Trophoblast cell (in vitro differentiated cells and primary cell): Measurements from ENCODE around the gene STK17B.

ENCODE experiments used
- DNase-seq, 2 donors: peaks; one replicate each; pipeline ENCODE4 v3.0.0-alpha.2; 2016
- H2AFZ ChIP-seq: 2 replicates; pipeline ENCODE4 v1.6.1; 2013; ENCODE audit warnings: low read length, moderate library complexity, mild to moderate bottlenecking; ENCODE audit not compliant: insufficient read depth, poor library complexity
- H2AK5ac ChIP-seq: 2 replicates; pipeline ENCODE4 v1.6.1; 2013; ENCODE audit warnings: mild to moderate bottlenecking, low read length
- H2BK120ac ChIP-seq: 2 replicates; pipeline ENCODE4 v1.6.1; 2013; ENCODE audit warnings: low read length, mild to moderate bottlenecking, moderate library complexity; ENCODE audit not compliant: insufficient read depth, poor library complexity
- H2BK12ac ChIP-seq: 2 replicates; pipeline ENCODE4 v1.6.1; 2013; ENCODE audit warnings: mild to moderate bottlenecking, low read length, moderate library complexity
- H2BK5ac ChIP-seq: 2 replicates; pipeline ENCODE4 v1.6.1; 2013; ENCODE audit warnings: low read length, low read depth, moderate library complexity, mild to moderate bottlenecking; ENCODE audit not compliant: poor library complexity
- H3K14ac ChIP-seq: 2 replicates; pipeline ENCODE4 v1.6.1; 2013; ENCODE audit warnings: mild to moderate bottlenecking, low read length
- H3K18ac ChIP-seq: 2 replicates; pipeline ENCODE4 v1.6.1; 2013; ENCODE audit warnings: mild to moderate bottlenecking, low read length
- H3K23ac ChIP-seq: 2 replicates; pipeline ENCODE4 v1.6.1; 2013; ENCODE audit warnings: low read length
- H3K27ac ChIP-seq: 2 replicates; pipeline ENCODE4 v1.5.1; 2013; ENCODE audit warnings: low read depth, mild to moderate bottlenecking, inconsistent platforms, low read length, moderate library complexity
- H3K27me3 ChIP-seq: 2 replicates; pipeline ENCODE4 v1.6.1; 2013; ENCODE audit warnings: inconsistent platforms, mild to moderate bottlenecking, low read length, moderate library complexity; ENCODE audit not compliant: insufficient read depth
- H3K36me3 ChIP-seq, 2 experiments: 1 replicate in 1 of 2; 2 replicates in 1 of 2; pipeline ENCODE4 v1.6.1; 2013; ENCODE audit warnings: low read length in 2 of 2, mild to moderate bottlenecking in 2 of 2, moderate library complexity in 1 of 2; ENCODE audit not compliant: insufficient read depth in 2 of 2, control insufficient read depth in 1 of 2
- H3K4ac ChIP-seq: 2 replicates; pipeline ENCODE4 v1.6.1; 2013; ENCODE audit warnings: low read depth, mild to moderate bottlenecking, low read length, moderate library complexity
- H3K4me1 ChIP-seq, 2 experiments: 1 replicate in 1 of 2; 2 replicates in 1 of 2; pipeline ENCODE4 v1.6.1; 2013; ENCODE audit warnings: low read length in 2 of 2, mild to moderate bottlenecking in 2 of 2, moderate library complexity in 1 of 2; ENCODE audit not compliant: insufficient read depth in 2 of 2, control insufficient read depth in 1 of 2
- H3K4me2 ChIP-seq: 2 replicates; pipeline ENCODE4 v1.6.1; 2013; ENCODE audit warnings: inconsistent platforms, mild to moderate bottlenecking, low read length, moderate library complexity
- H3K4me3 ChIP-seq: 2 replicates; pipeline ENCODE4 v1.5.1; 2013; ENCODE audit warnings: mild to moderate bottlenecking, low read depth, low read length, inconsistent platforms
- H3K79me1 ChIP-seq: one replicate; pipeline ENCODE4 v1.6.1; 2013; ENCODE audit warnings: low read length
- H3K79me2 ChIP-seq: 2 replicates; pipeline ENCODE4 v1.6.1; 2013; ENCODE audit warnings: low read length, mild to moderate bottlenecking; ENCODE audit not compliant: control insufficient read depth, insufficient read depth, poor library complexity
- H3K9ac ChIP-seq: 2 replicates; pipeline ENCODE4 v1.6.1; 2013; ENCODE audit warnings: mild to moderate bottlenecking, low read length
- H3K9me3 ChIP-seq: 2 replicates; pipeline ENCODE4 v1.6.1; 2013; ENCODE audit warnings: low read depth, mild to moderate bottlenecking, control low read depth, inconsistent platforms, low read length; ENCODE audit not compliant: insufficient read depth
- H4K12ac ChIP-seq: 2 replicates; pipeline ENCODE4 v1.6.1; 2013; ENCODE audit warnings: low read depth, mild to moderate bottlenecking, low read length, moderate library complexity
- H4K8ac ChIP-seq: 2 replicates; pipeline ENCODE4 v1.6.1; 2013; ENCODE audit warnings: low read depth, mild to moderate bottlenecking, low read length, moderate library complexity
- H4K91ac ChIP-seq: one replicate; pipeline ENCODE4 v1.6.1; 2013; ENCODE audit warnings: low read depth, mild to moderate bottlenecking, low read length, moderate library complexity
- WGBS: extraction: QIAGEN DNeasy Blood & Tissue Kit; methylation state at CpG from one replicate; pipeline ENCODE4 v1.1.7; 2013; ENCODE audit warnings: missing lambda C conversion rate; ENCODE audit not compliant: insufficient read length, insufficient coverage; ENCODE audit errors: extremely low coverage; 5-methylcytosine and 5-hydroxymethylcytosine counted together

The STK17B gene

DNA sequence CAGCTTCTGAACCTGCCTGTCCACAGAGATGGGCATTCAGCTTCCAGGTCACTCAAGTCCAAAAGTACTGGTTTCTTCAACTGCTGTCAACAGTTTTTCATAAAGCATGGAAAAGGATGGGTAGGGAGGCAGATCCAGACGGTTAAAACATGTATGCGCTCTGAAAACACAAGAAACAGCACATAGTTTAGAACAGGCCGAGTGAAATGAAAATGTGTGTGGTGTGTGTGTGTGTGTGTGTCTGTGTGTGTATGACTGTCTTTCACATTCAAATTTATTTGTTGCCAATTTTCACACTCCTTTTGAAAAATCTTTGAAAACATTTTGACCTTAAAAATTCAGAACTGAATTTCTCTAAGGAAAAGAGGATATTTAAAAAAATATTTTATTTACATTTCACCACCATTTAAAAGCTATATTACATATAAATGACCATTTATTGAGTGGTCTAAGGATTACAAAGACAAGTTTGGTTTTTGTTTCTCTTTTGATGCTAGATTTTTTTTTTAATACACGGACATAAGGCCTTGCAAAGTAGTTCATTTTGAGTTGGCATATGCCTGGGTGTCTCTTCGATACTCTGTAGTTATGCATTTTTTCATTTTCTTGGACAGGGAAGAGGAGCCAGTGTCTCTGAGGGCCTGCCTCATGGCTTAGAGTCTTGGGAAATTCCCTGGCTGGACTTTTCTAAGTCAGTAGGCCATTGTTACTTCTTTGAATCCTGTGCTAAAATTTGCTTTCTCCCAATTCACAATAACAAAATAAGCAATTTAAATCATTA, 30.0 kb upstream of the STK17B start:
- Histone ChIP-seq H3K4me1 (no peaks in the 10 kb centered on the region), H2BK12ac (no peak overlapping the region), H4K8ac (no peak overlapping the region), H3K4me3 (no peak overlapping the region), H3K79me2 (no peaks in the 10 kb centered on the region), H3K9ac (no peak overlapping the region), H3K36me3 (no peaks in the 10 kb centered on the region), H3K4me2 (no peak overlapping the region), H2AK5ac (no peak overlapping the region), H3K27ac (no peak overlapping the region), H4K91ac (no peak overlapping the region), H3K9me3 (no peaks in the 10 kb centered on the region), H3K79me1 (no peaks in the 10 kb centered on the region), H3K14ac (no peak overlapping the region), H2BK5ac (no peak overlapping the region), H2BK120ac (no peak overlapping the region), H3K4ac (no peak overlapping the region), H3K18ac (no peak overlapping the region), H2AFZ (no peak overlapping the region), H4K12ac (no peak overlapping the region), H3K23ac (no peak overlapping the region), H3K27me3 (no peaks in the 10 kb centered on the region)
- DNase-seq = no peak
- no CpG with 5 or more reads among the region's 5 CpGs for WGBS

DNA sequence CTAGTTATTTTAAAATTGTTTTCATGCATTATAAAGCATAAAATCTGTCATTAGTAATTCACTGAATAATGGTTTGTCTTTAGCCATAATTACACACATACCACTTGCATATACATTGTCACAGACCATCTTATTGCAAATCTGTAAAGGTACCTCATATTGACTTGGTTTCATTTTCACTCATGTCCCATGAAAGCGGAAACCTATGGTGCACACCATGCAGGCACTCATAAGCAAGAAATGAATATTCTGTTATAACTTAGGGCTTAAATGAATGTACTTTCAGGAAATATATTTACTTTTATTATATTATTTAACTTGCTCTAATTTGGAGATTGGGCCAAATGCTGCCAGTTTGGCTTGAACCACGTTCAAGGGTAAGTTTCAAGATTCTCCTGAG, 29.2 kb upstream of the STK17B start:
- H3K4me1 ChIP-seq = no peaks in the 10 kb centered on the region
- H3K4ac ChIP-seq = no peak overlapping the region
- H4K8ac ChIP-seq = no peak overlapping the region
- H4K91ac ChIP-seq = no peak overlapping the region
- no peak for DNase-seq
- no CpG with 5 or more reads among the region's 2 CpGs for WGBS
- H2BK120ac ChIP-seq = no peak overlapping the region
- H3K4me3 ChIP-seq = no peak overlapping the region
- H3K4me2 ChIP-seq = no peak overlapping the region
- H3K9ac ChIP-seq = no peak overlapping the region
- H3K79me1 ChIP-seq = no peaks in the 10 kb centered on the region
- no peak overlapping the region for H3K18ac ChIP-seq
- no peak overlapping the region for H2AFZ ChIP-seq
- H2AK5ac ChIP-seq = no peak overlapping the region
- H3K9me3 ChIP-seq = no peaks in the 10 kb centered on the region
- H3K14ac ChIP-seq = no peak overlapping the region
- H3K79me2 ChIP-seq = no peaks in the 10 kb centered on the region
- H3K36me3 ChIP-seq = no peaks in the 10 kb centered on the region
- H3K23ac ChIP-seq = no peak overlapping the region
- no peak overlapping the region for H2BK5ac ChIP-seq
- H3K27ac ChIP-seq = no peak overlapping the region
- no peak overlapping the region for H4K12ac ChIP-seq
- H2BK12ac ChIP-seq = no peak overlapping the region
- no peaks in the 10 kb centered on the region for H3K27me3 ChIP-seq

GRCh38 chr2:196195758-196196157, 24.4 kb upstream of the STK17B start:
- H2BK5ac ChIP-seq = no peak overlapping the region
- no peak overlapping the region for H3K23ac ChIP-seq
- H3K27me3 ChIP-seq = no peaks in the 10 kb centered on the region
- no peak overlapping the region for H2AFZ ChIP-seq
- no peak overlapping the region for H4K91ac ChIP-seq
- H4K12ac ChIP-seq = no peak overlapping the region
- no peaks in the 10 kb centered on the region for H3K79me2 ChIP-seq
- H3K4me1 ChIP-seq = no peaks in the 10 kb centered on the region
- no peak overlapping the region for H2AK5ac ChIP-seq
- no CpG with 5 or more reads among the region's 4 CpGs for WGBS
- H3K9me3 ChIP-seq = no peaks in the 10 kb centered on the region
- H3K4me3 ChIP-seq = no peak overlapping the region
- peak overlapping the region; percentile 52 for H3K9ac ChIP-seq
- no peak overlapping the region for H4K8ac ChIP-seq
- no peak overlapping the region for H3K4me2 ChIP-seq
- H3K36me3 ChIP-seq = no peaks in the 10 kb centered on the region
- H3K79me1 ChIP-seq = no peaks in the 10 kb centered on the region
- H2BK12ac ChIP-seq = no peak overlapping the region
- H2BK120ac ChIP-seq = no peak overlapping the region
- H3K4ac ChIP-seq = no peak overlapping the region
- H3K14ac ChIP-seq = no peak overlapping the region
- H3K27ac ChIP-seq = no peak overlapping the region
- DNase-seq = no peak
- no peak overlapping the region for H3K18ac ChIP-seq

DNA sequence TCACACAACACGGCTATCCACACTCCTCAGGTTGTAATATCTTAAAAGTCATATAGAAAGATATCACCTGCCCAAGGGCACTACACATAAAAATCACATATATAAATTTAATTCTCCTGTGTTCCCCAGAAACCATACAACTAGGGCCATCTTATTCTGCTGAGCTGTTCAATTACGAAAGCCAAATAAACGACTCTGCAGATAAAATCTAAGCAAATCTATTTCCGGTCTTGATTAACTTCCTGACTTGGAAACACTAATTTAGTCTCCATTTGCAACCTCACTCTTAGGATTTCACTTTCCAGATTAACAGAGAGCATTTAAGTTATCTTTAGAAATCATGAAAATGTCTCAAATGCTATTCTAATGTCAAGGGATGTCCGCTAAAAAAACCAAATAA, 23.9 kb upstream of the STK17B start:
- H3K4ac ChIP-seq = no peak overlapping the region
- no peaks in the 10 kb centered on the region for H3K36me3 ChIP-seq
- H3K14ac ChIP-seq = no peak overlapping the region
- no peak overlapping the region for H2BK120ac ChIP-seq
- H4K8ac ChIP-seq = no peak overlapping the region
- no peaks in the 10 kb centered on the region for H3K4me1 ChIP-seq
- no peak overlapping the region for H3K4me2 ChIP-seq
- no peak overlapping the region for H3K23ac ChIP-seq
- H3K79me1 ChIP-seq = no peaks in the 10 kb centered on the region
- no peak overlapping the region for H2AK5ac ChIP-seq
- no peaks in the 10 kb centered on the region for H3K27me3 ChIP-seq
- no peak overlapping the region for H2AFZ ChIP-seq
- no peaks in the 10 kb centered on the region for H3K9me3 ChIP-seq
- H3K27ac ChIP-seq = no peak overlapping the region
- no CpG with 5 or more reads among the region's 5 CpGs for WGBS
- no peak overlapping the region for H3K9ac ChIP-seq
- H2BK5ac ChIP-seq = no peak overlapping the region
- no peak overlapping the region for H3K18ac ChIP-seq
- H3K4me3 ChIP-seq = no peak overlapping the region
- H4K12ac ChIP-seq = no peak overlapping the region
- H3K79me2 ChIP-seq = no peaks in the 10 kb centered on the region
- no peak overlapping the region for H4K91ac ChIP-seq
- DNase-seq = no peak
- no peak overlapping the region for H2BK12ac ChIP-seq
